LHCN-M2 (cell line): ENCODE measurements around the gene UNC13B. TPM values are rescaled to one million over a fixed set of nuclear protein-coding genes. Genes with fewer than 3 reads are reported as not detected.
"Not testable (repeated sequence)": the region's sequence is repeated elsewhere in the genome, so short reads cannot be mapped to it uniquely, and the experiment has no call there.

ENCODE experiments used
- DNase-seq: peaks from one replicate; pipeline ENCODE4 v3.0.0-alpha.2; 2012; ENCODE audit warnings: low read depth
- polyA plus RNA-seq: library from polyadenylated mRNA; unstranded; fragments of >200 nt; gene quantifications from one replicate; pipeline ENCODE4 v1.2.1, GENCODE V29; 2012; ENCODE audit warnings: missing spikeins
- total RNA-seq: library from RNA; depleted of rRNA; stranded (reverse); fragments of >200 nt; gene quantifications from 2 replicates; pipeline ENCODE4 v1.2.3, GENCODE V29; 2014; rRNA removed

Gene UNC13B
- 17.0 and 18.3 TPM in 2 replicates for total RNA-seq
- polyA plus RNA-seq = 11.6 TPM

- peak; percentile 91 for DNase-seq
Measured at GRCh38 chr9:35161713-35162604, at the start of gene UNC13B. TSS of gene UNC13B (plus strand) at chr9:35162009. CDS start at chr9:35162284, 275 bp downstream.

DNA sequence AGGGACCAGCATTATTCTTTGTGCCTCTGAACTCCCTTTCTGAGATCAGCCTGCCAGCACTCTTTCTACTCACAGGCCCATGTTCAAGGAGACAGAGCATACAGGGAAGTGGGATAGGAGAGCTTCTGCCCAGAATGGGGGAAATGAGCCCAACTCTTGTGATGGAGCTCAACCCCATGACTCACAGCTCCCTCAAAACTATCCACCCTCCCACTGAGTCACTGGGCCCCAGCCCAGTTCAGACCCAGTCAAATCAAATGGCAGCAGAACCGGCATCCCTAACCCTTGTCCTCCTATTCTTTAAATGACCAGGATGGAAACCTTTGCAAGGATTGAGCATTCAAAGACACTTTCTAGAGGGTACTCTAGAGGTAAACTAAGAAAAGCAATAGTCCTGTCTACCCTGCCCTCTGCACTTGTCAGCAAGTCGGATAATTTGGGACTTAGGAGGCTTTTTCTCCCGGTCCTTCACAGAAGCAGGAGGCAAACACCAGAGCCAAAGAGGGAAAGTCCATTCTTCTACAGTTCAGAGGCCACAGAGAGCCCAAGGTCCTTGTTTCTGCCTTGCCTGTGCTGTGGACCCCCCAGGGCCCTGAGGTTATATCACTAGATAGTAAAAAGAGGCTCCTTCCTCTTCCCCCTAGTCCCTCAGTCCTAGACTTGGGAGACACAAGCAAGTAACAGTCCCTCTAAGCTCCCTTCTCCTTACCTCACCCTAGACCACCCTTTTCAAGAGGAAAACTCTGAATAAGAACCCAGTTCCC, 49.4 kb upstream of the UNC13B start:
- DNase-seq = peak; percentile 71

- DNase-seq = peak; percentile 95
Measured at GRCh38 chr9:35114113-35114839, 47.5 kb upstream of the UNC13B start.

DNA sequence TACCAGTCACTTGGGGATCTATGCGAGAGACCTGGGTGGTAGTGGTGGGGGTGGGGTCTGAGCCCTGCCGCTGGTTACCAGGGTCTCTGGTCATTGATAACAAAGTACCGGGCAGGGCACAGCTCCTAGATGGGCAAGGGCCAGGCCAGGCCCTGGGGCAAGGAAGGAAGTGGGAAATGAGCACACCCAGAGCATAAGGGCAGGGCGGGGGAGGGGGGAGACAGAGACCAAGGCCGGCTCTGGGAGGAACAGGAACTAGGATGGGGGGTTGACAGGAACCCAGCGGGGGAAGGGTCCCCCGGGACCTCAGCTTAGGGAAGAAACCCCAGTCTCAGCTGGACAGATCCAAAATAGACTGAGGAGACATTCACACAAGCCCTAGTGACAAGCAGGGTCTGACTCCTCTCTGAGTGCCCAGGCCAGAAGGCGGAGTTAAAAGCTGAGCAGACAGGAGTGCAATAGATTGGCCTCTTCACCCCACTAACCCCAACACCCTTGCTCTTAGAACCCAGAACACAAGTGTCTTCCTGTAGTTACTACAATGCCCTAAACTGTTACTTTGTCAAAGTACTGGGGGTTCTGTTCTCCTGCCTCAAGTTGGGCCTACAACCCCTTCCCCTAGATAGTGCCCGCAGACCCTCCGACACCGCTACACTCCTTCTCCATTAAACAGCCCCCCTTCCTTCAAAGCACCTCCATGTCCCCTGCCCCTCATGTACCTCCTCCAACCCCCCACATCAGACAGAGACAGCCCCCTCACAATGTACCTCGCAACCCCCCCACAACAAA, 46.8 kb upstream of the UNC13B start:
- DNase-seq = peak; percentile 58

GRCh38 chr9:35115680-35116538, 45.9 kb upstream of the UNC13B start, which contains the start of gene ATOSB:
TSS of gene ATOSB (minus strand) at chr9:35115862. CDS start at chr9:35108274, 7,588 bp downstream.
- peak; percentile 95 for DNase-seq

DNA sequence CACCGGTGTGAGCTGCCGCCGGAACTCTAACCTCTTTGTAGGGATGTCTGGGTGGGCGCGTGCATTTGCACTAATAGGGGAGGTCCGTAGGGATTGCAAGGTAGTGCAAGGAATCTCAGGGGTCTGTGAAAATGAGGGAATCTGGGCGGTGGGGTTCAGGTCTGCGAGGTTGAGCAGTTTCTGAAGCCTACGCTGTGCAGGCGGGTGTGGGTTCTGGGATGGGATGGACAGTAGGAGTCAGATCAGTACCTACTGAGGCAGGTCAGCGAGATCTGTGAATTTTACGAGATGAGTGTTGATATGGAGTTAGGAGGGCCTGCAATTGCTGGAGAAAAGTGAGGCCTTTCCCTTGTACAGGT, 45.3 kb upstream of the UNC13B start:
- DNase-seq = no peak

- DNase-seq = peak; percentile 92
Measured at GRCh38 chr9:35116898-35117551, 44.8 kb upstream of the UNC13B start.

GRCh38 chr9:35134920-35135319, 26.9 kb upstream of the UNC13B start:
- DNase-seq = no peak

GRCh38 chr9:35135988-35136387, 25.8 kb upstream of the UNC13B start:
- no peak for DNase-seq

DNA sequence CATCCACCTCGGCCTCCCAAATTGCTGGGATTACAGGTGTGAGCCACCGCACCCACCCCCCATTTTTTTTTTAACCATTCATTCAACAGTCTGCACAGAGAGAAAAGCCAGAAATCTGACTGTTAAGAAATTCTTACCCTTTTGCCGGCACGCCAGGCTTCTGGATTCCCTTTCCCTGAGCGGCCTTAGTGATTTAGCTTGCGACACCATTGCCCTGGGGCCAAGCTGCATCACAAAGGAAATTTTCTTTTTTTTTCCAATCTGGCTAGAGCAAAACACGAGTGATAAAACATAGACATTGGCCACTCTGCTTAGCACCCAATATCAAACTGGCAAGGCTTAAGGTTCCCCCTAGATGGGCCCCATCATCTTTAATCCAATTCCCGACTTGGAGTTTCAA, 24.9 kb upstream of the UNC13B start:
- no peak for DNase-seq

GRCh38 chr9:35140093-35140492, 21.7 kb upstream of the UNC13B start:
- no peak for DNase-seq

DNA sequence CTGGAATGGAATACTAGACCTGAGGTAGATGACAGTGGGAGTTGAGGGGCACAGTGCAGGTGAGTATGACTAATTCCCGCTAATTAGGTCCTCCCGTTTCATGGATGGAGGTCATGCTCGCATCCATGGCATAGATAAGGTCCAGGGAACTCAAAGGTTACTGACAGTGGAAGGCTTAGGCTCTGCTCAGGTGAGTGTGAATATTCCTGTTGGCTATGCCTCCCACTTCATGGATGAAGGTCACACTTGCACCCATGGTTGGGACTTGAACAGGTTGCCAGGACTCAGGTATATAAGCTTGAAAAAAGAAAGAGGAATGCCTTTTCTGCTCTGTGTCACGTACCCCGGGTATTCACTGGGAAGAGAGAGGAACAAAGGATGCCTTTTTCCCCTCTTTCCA, 19.8 kb upstream of the UNC13B start:
- DNase-seq = no peak

- DNase-seq = not testable (repeated sequence)
Measured at GRCh38 chr9:35147941-35148563, 13.8 kb upstream of the UNC13B start.

- DNase-seq = no peak
Measured at GRCh38 chr9:35152926-35153325, 8.9 kb upstream of the UNC13B start.

GRCh38 chr9:35156781-35157180, 5.0 kb upstream of the UNC13B start:
- DNase-seq = no peak

DNA sequence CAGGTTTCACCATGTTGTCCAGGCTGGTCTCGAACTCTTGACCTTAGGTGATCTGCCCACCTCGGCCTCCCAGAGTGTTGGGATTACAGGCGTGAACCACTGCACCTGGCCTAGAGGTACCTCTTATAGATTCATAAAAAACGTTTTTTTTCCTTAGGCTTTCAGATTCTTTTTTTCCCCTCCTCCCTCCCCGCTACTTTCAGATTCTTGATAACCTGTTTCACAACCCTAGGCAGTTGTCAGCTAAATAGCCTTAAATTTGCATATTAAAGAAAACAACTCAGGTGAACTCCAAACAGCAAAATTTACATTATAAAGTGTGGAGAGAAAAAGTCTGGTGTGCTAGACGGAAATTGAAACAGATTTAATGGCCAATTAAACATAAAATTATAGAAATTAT, 4.0 kb upstream of the UNC13B start:
- not testable (repeated sequence) for DNase-seq

DNA sequence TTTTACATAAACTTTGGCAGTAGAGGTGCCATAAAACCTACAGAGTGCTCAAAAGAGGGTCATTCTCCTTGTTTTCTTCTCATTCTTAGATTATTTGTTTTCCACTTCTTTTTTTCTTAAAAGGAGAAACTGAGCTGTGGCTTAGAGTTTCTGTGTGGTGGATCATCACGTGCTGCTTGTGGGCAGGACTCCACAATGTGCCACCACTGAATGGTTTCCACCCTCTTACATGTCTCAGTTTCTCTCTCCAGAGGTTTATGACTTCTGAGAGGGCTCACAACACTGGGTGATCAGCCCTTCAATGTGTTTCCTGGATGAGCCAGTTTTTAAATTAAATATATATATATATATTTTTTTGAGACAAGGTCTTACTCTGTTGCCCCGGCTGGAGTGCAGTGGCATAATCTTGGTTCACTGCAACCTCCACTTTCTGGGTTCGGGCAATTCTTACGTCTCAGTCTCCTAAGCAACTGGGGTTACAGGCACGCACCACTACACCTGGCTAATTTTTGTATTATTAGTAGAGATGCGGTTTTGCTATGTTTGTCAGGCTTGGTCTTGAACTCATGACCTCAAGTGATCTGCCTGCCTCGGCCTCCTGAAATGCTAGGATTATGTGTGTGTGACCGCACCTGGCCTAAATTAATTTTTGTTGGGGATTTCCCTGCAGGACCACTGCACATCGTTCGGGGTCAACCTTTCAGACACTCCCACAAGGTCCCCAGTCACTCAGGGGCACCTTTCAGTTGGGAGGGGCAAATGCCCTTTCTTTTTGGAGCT, 3.1 kb upstream of the UNC13B start:
- no peak for DNase-seq

- DNase-seq = no peak
Measured at GRCh38 chr9:35162605-35163315, 951 bp downstream of the UNC13B start.
